Middle frontal gyrus (tissue), 1 donor: ENCODE data around the gene NPR1.
A peak's percentile ranks its signal among the peaks of the same experiment; 100 is the strongest.
"Not testable (repeated sequence)": the region's sequence is repeated elsewhere in the genome, so short reads cannot be mapped to it uniquely, and the experiment has no call there.

Experiments used
- DNase-seq: peaks from one replicate; pipeline ENCODE4 v3.0.0-alpha.2; 2015; ENCODE audit warnings: low spot score; ENCODE audit errors: extremely low spot score

The NPR1 gene

DNA sequence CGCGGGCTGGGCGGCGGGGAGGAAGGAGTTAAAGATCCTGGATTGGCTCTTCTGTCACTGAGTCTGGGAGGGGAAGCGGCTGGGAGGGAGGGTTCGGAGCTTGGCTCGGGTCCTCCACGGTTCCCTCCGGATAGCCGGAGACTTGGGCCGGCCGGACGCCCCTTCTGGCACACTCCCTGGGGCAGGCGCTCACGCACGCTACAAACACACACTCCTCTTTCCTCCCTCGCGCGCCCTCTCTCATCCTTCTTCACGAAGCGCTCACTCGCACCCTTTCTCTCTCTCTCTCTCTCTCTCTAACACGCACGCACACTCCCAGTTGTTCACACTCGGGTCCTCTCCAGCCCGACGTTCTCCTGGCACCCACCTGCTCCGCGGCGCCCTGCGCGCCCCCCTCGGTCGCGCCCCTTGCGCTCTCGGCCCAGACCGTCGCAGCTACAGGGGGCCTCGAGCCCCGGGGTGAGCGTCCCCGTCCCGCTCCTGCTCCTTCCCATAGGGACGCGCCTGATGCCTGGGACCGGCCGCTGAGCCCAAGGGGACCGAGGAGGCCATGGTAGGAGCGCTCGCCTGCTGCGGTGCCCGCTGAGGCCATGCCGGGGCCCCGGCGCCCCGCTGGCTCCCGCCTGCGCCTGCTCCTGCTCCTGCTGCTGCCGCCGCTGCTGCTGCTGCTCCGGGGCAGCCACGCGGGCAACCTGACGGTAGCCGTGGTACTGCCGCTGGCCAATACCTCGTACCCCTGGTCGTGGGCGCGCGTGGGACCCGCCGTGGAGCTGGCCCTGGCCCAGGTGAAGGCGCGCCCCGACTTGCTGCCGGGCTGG, at the start of gene NPR1:
Gene NPR1, plus strand, starts transcription at position 170 of the 818 bp plus-strand sequence. Its CDS starts 421 bp downstream, at position 591.
- no peak for DNase-seq

- DNase-seq: no peak
These were observed 49.2 kb upstream of the NPR1 start for GRCh38 chr1:153629343-153629665.

GRCh38 chr1:153629971-153630370, 48.5 kb upstream of the NPR1 start:
- no peak for DNase-seq

GRCh38 chr1:153630384-153630783, 48.1 kb upstream of the NPR1 start:
- DNase-seq: no peak

- no peak for DNase-seq
These were observed 47.2 kb upstream of the NPR1 start for GRCh38 chr1:153631047-153632022.

DNA sequence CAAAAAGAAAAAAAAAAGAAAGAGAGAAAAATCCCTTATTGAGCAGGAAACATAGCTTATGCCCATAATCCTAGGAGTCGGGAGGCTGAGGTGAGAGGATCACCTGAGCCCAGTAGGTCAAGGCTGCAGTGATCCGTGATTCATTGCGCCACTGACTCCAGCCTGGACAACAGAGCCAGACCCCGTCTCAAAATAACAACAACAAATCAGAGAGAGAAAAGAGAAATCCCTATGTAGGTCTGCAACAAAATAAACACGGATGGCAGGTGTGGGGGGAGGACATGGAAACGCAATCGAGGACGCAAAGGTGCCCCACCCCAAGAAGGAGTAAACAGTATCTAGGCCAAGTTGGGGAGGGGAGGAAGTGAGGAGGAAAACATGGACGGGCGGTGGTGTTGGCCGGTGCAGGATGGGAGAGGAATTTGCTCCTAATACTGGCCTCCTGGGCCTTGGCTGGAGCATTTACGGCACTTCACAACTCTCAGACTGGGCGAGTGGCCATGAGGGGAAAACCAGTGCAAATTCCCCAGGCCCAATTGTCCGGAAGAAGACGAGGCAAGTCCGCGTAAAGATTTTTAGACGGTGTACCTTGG, 45.2 kb upstream of the NPR1 start:
- no peak for DNase-seq

DNA sequence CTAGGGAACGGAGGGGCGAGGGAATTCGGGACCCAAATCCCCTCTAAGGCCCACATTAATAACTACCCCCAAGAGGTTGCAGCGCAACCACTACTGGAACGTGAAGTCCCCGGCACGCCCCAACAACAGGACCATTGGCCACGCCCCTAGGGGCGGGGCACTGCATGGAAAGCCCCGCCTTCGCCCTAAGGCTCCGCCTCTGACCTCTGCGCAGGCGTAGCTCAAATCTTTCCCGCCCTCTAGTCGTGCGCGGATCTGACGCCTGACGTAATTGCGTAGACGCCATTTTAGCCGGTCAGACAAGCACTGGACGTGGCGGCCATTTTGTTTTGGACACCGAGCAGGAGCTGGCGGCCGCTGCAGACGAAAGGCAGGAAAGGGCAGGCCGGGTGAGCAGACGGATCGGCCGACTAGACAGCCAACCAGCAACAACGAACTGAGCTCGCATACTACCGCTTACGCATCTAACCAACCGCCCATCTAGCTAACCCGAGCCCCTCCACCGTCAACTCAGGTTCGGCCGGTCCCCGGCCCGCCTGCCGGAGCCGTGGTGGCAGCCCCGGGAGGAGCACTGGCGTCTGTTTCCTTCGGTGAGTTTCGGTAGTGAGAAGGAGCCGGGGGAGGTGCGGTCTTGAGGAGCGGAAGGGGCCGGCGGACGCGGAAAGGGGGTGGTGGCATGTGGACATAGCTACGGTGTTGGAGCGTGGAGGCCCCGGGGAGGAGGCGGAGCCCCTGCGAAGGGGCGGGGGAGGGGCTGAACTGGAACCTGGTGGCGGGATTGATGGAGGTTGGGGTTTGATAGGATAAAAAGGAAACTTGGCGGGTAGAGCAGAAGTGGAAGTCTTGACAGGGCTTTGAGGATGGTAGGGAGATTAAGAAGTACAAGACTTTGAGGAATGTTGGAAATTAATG, 44.5 kb upstream of the NPR1 start, which contains the start of gene CHTOP:
Gene CHTOP, plus strand, starts transcription at position 313 of the 912 bp plus-strand sequence. CDS start 2,523 bp downstream, outside the sequence.
- DNase-seq: peak; percentile 99

- DNase-seq: no peak
These were observed 42.6 kb upstream of the NPR1 start for GRCh38 chr1:153635872-153636271.

GRCh38 chr1:153636312-153636711, 42.2 kb upstream of the NPR1 start:
- no peak for DNase-seq

GRCh38 chr1:153638261-153638660, 40.2 kb upstream of the NPR1 start:
- no peak for DNase-seq

GRCh38 chr1:153639280-153639679, 39.2 kb upstream of the NPR1 start:
- DNase-seq: no peak

GRCh38 chr1:153640213-153640612, 38.3 kb upstream of the NPR1 start:
- not testable (repeated sequence) for DNase-seq

- no peak for DNase-seq
These were observed 37.6 kb upstream of the NPR1 start for GRCh38 chr1:153640861-153641260.

GRCh38 chr1:153642161-153642560, 36.3 kb upstream of the NPR1 start:
- no peak for DNase-seq

- no peak for DNase-seq
These were observed 35.4 kb upstream of the NPR1 start for GRCh38 chr1:153643100-153643499.

GRCh38 chr1:153643816-153644215, 34.7 kb upstream of the NPR1 start:
- no peak for DNase-seq

GRCh38 chr1:153646672-153647345, 31.7 kb upstream of the NPR1 start:
- no peak for DNase-seq

- DNase-seq: no peak
These were observed 31.2 kb upstream of the NPR1 start for GRCh38 chr1:153647346-153647714.

DNA sequence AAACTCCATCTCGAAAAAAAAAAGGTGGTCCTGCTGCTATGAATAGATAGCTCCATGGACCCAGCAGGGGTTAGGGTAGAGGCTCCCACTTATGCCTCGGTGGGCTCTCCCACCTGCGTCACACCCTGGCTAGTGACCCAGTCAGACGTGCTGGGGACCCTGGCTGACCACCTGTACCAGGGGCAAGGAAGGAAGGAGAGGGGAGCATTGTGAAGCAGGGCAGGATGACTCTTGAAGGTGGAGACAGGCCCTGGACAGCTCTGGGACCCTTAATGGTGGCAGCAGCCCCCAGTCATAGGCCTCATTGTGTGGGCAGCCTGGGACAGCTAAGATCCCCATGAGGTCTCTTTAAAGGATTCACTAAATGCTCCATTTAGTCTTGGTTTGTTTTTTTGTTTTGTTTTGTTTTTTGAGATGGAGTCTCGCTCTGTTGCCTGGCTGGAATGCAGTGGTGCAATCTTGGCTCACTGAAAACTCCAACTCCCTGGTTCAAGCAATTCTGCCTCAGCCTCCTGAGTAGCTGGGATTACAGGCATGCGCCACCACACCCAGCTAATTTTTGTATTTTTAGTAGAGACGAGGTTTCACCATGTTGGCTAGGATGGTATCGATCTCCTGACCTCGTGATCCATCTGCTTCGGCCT, 30.4 kb upstream of the NPR1 start:
- DNase-seq: no peak
